Hepatic stellate cell (primary cell): ENCODE results near the gene CD24.
"Not testable (repeated sequence)": the region's sequence is repeated elsewhere in the genome, so short reads cannot be mapped to it uniquely, and the experiment has no call there.

Source experiments
- DNase-seq: peaks from one replicate; pipeline ENCODE4 v3.0.0; 2011; ENCODE audit warnings: low spot score

Gene CD24

GRCh38 chr6:106974336-106974998, at the start of gene CD24:
CD24 (minus strand) TSS chr6:106974729; CDS start chr6:106974646, 83 bp downstream.
- no peak for DNase-seq

- no peak for DNase-seq
These were observed 47.1 kb upstream of the CD24 start for GRCh38 chr6:107021446-107022185.

GRCh38 chr6:107020239-107020638, 45.7 kb upstream of the CD24 start:
- DNase-seq: no peak

- DNase-seq: not testable (repeated sequence)
These were observed 45.1 kb upstream of the CD24 start for GRCh38 chr6:107019628-107020027.

GRCh38 chr6:107019047-107019446, 44.5 kb upstream of the CD24 start:
- no peak for DNase-seq

GRCh38 chr6:107009499-107009898, 35.0 kb upstream of the CD24 start:
- DNase-seq: no peak

GRCh38 chr6:106997392-106998158, 23.0 kb upstream of the CD24 start:
- peak; percentile 47 for DNase-seq

GRCh38 chr6:106995640-106996039, 21.1 kb upstream of the CD24 start:
- DNase-seq: no peak

GRCh38 chr6:106989737-106990136, 15.2 kb upstream of the CD24 start:
- DNase-seq: not testable (repeated sequence)

GRCh38 chr6:106988664-106989063, 14.1 kb upstream of the CD24 start:
- DNase-seq: no peak

GRCh38 chr6:106981926-106982325, 7.4 kb upstream of the CD24 start:
- no peak for DNase-seq

GRCh38 chr6:106980926-106981325, 6.4 kb upstream of the CD24 start:
- DNase-seq: no peak

GRCh38 chr6:106979435-106979884, 4.9 kb upstream of the CD24 start:
- DNase-seq: peak; percentile 81

GRCh38 chr6:106977246-106977645, 2.7 kb upstream of the CD24 start:
- no peak for DNase-seq

- DNase-seq: no peak
These were observed 1.7 kb upstream of the CD24 start for GRCh38 chr6:106976270-106976669.

GRCh38 chr6:106975738-106976064, 1.2 kb upstream of the CD24 start:
- no peak for DNase-seq

- DNase-seq: no peak
These were observed 639 bp upstream of the CD24 start for GRCh38 chr6:106974999-106975737.

GRCh38 chr6:106973836-106974335, 643 bp downstream of the CD24 start:
- DNase-seq: no peak

GRCh38 chr6:106973018-106973835, 1.3 kb downstream of the CD24 start:
- DNase-seq: no peak

- no peak for DNase-seq
These were observed 2.0 kb downstream of the CD24 start for GRCh38 chr6:106972500-106972899.

- not testable (repeated sequence) for DNase-seq
These were observed 3.8 kb downstream of the CD24 start for GRCh38 chr6:106970769-106971168.
